Transverse colon (tissue), 4 donors: ENCODE results near the gene SMIM14. TPM values are rescaled to one million over a fixed set of nuclear protein-coding genes. Genes with fewer than 3 reads are reported as not detected.
"Not testable (repeated sequence)": the region's sequence is repeated elsewhere in the genome, so short reads cannot be mapped to it uniquely, and the experiment has no call there.

Experiments
- DNase-seq: peaks from one replicate; pipeline ENCODE4 v3.0.0-alpha.2; 2019
- H3K27ac ChIP-seq, 4 donors: fragments of 200-600 bp; sonication (generic); 2 replicates each; pipeline ENCODE4 v1.5.1; 2016 to 2018; ENCODE audit warnings: inconsistent platforms in 4 of 4
- H3K27me3 ChIP-seq: fragments of 200-600 bp; sonication (generic); 2 replicates; pipeline ENCODE4 v1.5.1; 2017; ENCODE audit warnings: inconsistent platforms
- H3K36me3 ChIP-seq, 4 donors: fragments of 200-600 bp; sonication (generic); 2 replicates each; pipeline ENCODE4 v1.5.1; 2017 to 2019; ENCODE audit warnings: inconsistent platforms in 4 of 4
- H3K4me1 ChIP-seq, 4 donors: fragments of 200-600 bp; sonication (generic); 2 replicates each; pipeline ENCODE4 v1.5.1; 2017 to 2020; ENCODE audit warnings: inconsistent platforms in 4 of 4
- H3K4me3 ChIP-seq, 4 donors: fragments of 200-600 bp; sonication (generic); 1 replicate in 1 of 4; 2 replicates in 3 of 4; pipeline versions ENCODE4 v1.5.1 to v1.6.1; 2017 to 2019; ENCODE audit warnings: inconsistent platforms in 4 of 4
- H3K9me3 ChIP-seq, 2 donors: fragments of 200-600 bp; sonication (generic); 2 replicates each; pipeline ENCODE4 v1.5.1; 2017 to 2019; ENCODE audit warnings: inconsistent platforms in 2 of 2
- CTCF ChIP-seq, 5 experiments: fragments of 200-600 bp in 3 of 5; fragments of 450-650 bp in 2 of 5; sonication (generic) in 3 of 5; IDR thresholded peaks; 1 replicate in 2 of 5; 2 replicates in 3 of 5; pipeline ENCODE4 v1.5.1; 2016 to 2017; ENCODE audit warnings: antibody characterized with exemption in 5 of 5, inconsistent platforms in 3 of 5, mild to moderate bottlenecking in 2 of 5, moderate library complexity in 1 of 5
- EP300 ChIP-seq: sonication (generic); formaldehyde crosslinking; IDR thresholded peaks from one replicate; pipeline ENCODE4 v1.6.1; 2017; ENCODE audit warnings: antibody characterized with exemption, low read depth
- POLR2A ChIP-seq: fragments of 450-650 bp; IDR thresholded peaks from one replicate; pipeline ENCODE4 v1.6.1; 2016; ENCODE audit warnings: antibody characterized with exemption, mild to moderate bottlenecking, moderate library complexity
- POLR2AphosphoS5 ChIP-seq, 3 donors: sonication (generic); formaldehyde crosslinking; IDR thresholded peaks; one replicate each; pipeline ENCODE4 v1.6.1; 2016; ENCODE audit warnings: antibody characterized with exemption in 3 of 3
- WGBS, 2 donors: methylation state at CpG; one replicate each; pipeline ENCODE4 v1.1.5; 2018; ENCODE audit warnings: low coverage in 1 of 2; 5-methylcytosine and 5-hydroxymethylcytosine counted together
- in situ Hi-C, 4 donors: fragments of 200-750 bp; cut with MboI; loops; one replicate each; pipeline versions ENCODE4 v1.15.0 to v1.15.1; 2017; ENCODE audit warnings: low sequenced_read_pairs in 3 of 4, low pct_ligation_motif_present in 1 of 4, low pct_unique_long_range_greater_than_20kb in 1 of 4
- intact Hi-C: fragments of 100-400 bp; cut with DNase I; formaldehyde crosslinking; loops from one replicate; pipeline ENCODE4 v1.15.1; 2023; ENCODE audit warnings: low total_unique reads
- total RNA-seq, 4 donors: library from RNA; depleted of rRNA; stranded (reverse); fragments of >200 nt; gene quantifications; one replicate each; pipeline ENCODE4 v1.1.0, GENCODE V29; 2016

The SMIM14 gene
- 100 to 1,000 TPM in 1 of 4 donors, 10 to 100 TPM in 3; 23.1 to 103 (median 72.4) TPM for total RNA-seq

GRCh38 chr4:39638354-39639239 is at the start of gene SMIM14:
Gene SMIM14 (minus strand): TSS chr4:39638865. CDS start chr4:39605145, 33,720 bp downstream.
- H3K4me1 ChIP-seq, result peaks cover 5 to 33% (median 25%) of the 10 kb centered on the region in 4 donors
- TF ChIP-seq POLR2A (peak; percentile 98), CTCF (IDR thresholded peaks at IDR 0.05) (peak in 1 of 5 experiments; percentile 56), POLR2AphosphoS5 (IDR thresholded peaks at IDR 0.05) (peak; percentile 97 to 99 (median 99)), EP300 (peak; percentile 40)
- H3K36me3 ChIP-seq, result no peaks in the 10 kb centered on the region
- peak within 1 kb of the TSS; percentile 96 to 100 (median 98) for H3K27ac ChIP-seq
- in situ Hi-C loops, result loop anchor here in 2 of 4 donors (5.0 to 10.0 kb wide), 2 partner anchors 111 to 174 kb away; partner anchors contain the start of gene UGDH (in 1 of the 2)
- H3K4me3 ChIP-seq, result peak within 1 kb of the TSS; percentile 58 to 98 (median 78)
- H3K9me3 ChIP-seq, result no peaks in the 10 kb centered on the region
- no peaks in the 10 kb centered on the region for H3K27me3 ChIP-seq
- WGBS, 2 donors, result 0% methylated on average over 3 to 41 of the region's 75 CpGs
- peak; percentile 99 for DNase-seq
- intact Hi-C loops, result loop anchor here (5.0 kb wide), 1 partner anchor 111 kb away; the partner anchor contains the start of gene UGDH

GRCh38 chr4:39687014-39687413 is 48.3 kb upstream of the SMIM14 start:
- intact Hi-C loops, result no loop called here
- in situ Hi-C loops, result loop anchor here in 1 of 4 donors (25.0 kb wide), 1 partner anchor 275 kb away; no protein-coding TSS in a partner anchor
- TF ChIP-seq POLR2AphosphoS5 (IDR thresholded peaks at IDR 0.05) (no peak), EP300 (no peak), CTCF (IDR thresholded peaks at IDR 0.05) (no peak), POLR2A (no peak)

GRCh38 chr4:39685990-39686389 is 47.3 kb upstream of the SMIM14 start:
- H3K9me3 ChIP-seq, result no peaks in the 10 kb centered on the region
- no peak overlapping the region for H3K4me3 ChIP-seq
- no peak overlapping the region for H3K27ac ChIP-seq
- 0 to 43% methylated on average over 1 of the region's 1 CpG for WGBS, 2 donors
- no peak for DNase-seq
- no peaks in the 10 kb centered on the region for H3K36me3 ChIP-seq
- H3K27me3 ChIP-seq, result no peaks in the 10 kb centered on the region
- in situ Hi-C loops, result loop anchor here in 1 of 4 donors (25.0 kb wide), 1 partner anchor 276 kb away; no protein-coding TSS in a partner anchor
- intact Hi-C loops, result no loop called here
- peaks cover 0 to 15% (median 3%) of the 10 kb centered on the region in 4 donors for H3K4me1 ChIP-seq
- no peak for TF ChIP-seq POLR2AphosphoS5 (IDR thresholded peaks at IDR 0.05)
- TF ChIP-seq EP300, result no peak
- no peak for TF ChIP-seq CTCF (IDR thresholded peaks at IDR 0.05)
- TF ChIP-seq POLR2A, result no peak

More at GRCh38 chr4:39687014-39687413, 48.3 kb upstream of the SMIM14 start:
- Histone ChIP-seq H3K27ac (no peak overlapping the region), H3K36me3 (no peaks in the 10 kb centered on the region), H3K4me3 (no peak overlapping the region), H3K27me3 (no peaks in the 10 kb centered on the region), H3K4me1 (peaks cover 0 to 15% (median 3%) of the 10 kb centered on the region in 4 donors), H3K9me3 (no peaks in the 10 kb centered on the region)
- DNase-seq, result no peak

GRCh38 chr4:39682138-39682537 is 43.5 kb upstream of the SMIM14 start:
- H3K4me1 ChIP-seq, result peaks cover 0 to 4% (median under 1%) of the 10 kb centered on the region in 4 donors
- DNase-seq, result no peak
- no peaks in the 10 kb centered on the region for H3K27me3 ChIP-seq
- intact Hi-C loops (loop anchor here (5.0 kb wide), 1 partner anchor 475 kb away; no protein-coding TSS in a partner anchor), in situ Hi-C loops (loop anchor here in 1 of 4 donors (25.0 kb wide), 1 partner anchor 280 kb away; no protein-coding TSS in a partner anchor)
- no peak overlapping the region for H3K27ac ChIP-seq
- H3K36me3 ChIP-seq, result no peaks in the 10 kb centered on the region
- TF ChIP-seq POLR2AphosphoS5 (IDR thresholded peaks at IDR 0.05) (no peak), POLR2A (no peak), CTCF (IDR thresholded peaks at IDR 0.05) (no peak), EP300 (no peak)
- WGBS, 2 donors, result 43 to 65% methylated on average over 1 to 2 of the region's 2 CpGs
- H3K4me3 ChIP-seq, result no peak overlapping the region
- H3K9me3 ChIP-seq, result no peaks in the 10 kb centered on the region

GRCh38 chr4:39681003-39681402 is 42.3 kb upstream of the SMIM14 start:
- H3K4me1 ChIP-seq, H3K4me3 ChIP-seq, H3K36me3 ChIP-seq, H3K27ac ChIP-seq, H3K9me3 ChIP-seq, H3K27me3 ChIP-seq, DNase-seq: not testable (repeated sequence)
- in situ Hi-C loops (loop anchor here in 1 of 4 donors (25.0 kb wide), 1 partner anchor 281 kb away; no protein-coding TSS in a partner anchor), intact Hi-C loops (loop anchor here (5.0 kb wide), 1 partner anchor 474 kb away; no protein-coding TSS in a partner anchor)
- WGBS, 2 donors, result 88 to 100% methylated on average over 2 of the region's 2 CpGs

- WGBS, 2 donors, result 92 to 96% methylated on average over 8 to 10 of the region's 10 CpGs
- H3K4me1 ChIP-seq, DNase-seq, H3K27ac ChIP-seq, H3K9me3 ChIP-seq, intact Hi-C loops, H3K4me3 ChIP-seq, H3K27me3 ChIP-seq, H3K36me3 ChIP-seq: not testable (repeated sequence)
- in situ Hi-C loops, result loop anchor here in 1 of 4 donors (25.0 kb wide), 1 partner anchor 287 kb away; no protein-coding TSS in a partner anchor
Measured at GRCh38 chr4:39675681-39676080, 37.0 kb upstream of the SMIM14 start.
